HepG2 (cell line): ENCODE measurements around the gene PTPN14. TPM values are rescaled to one million over a fixed set of nuclear protein-coding genes. Genes with fewer than 3 reads are reported as not detected.

Experiments used
- ATAC-seq: fragments of 200-7000 bp; cut with Tn5 transposase; 3 replicates; pipeline ENCODE4 v1.9.1; 2020; ENCODE audit warnings: mild to moderate bottlenecking, moderate library complexity
- BruUV-seq: library from RNA; stranded (reverse); fragments of 400-500 nt; replicated peaks from 2 replicates; lab custom pipeline; 2021; lab: Mats Ljungman, UMichigan
- CTCF ChIA-PET: fragments of 300-600 bp; formaldehyde crosslinking; extraction: SDS; loops from one replicate; lab custom pipeline; 2021; ENCODE audit warnings: low total read pairs, inconsistent platforms, low intra/inter-chr PET ratio; lab: Yijun Ruan, JAX
- POLR2A ChIA-PET: fragments of 350-600 bp; sonication (Branson Sonifier 250); formaldehyde crosslinking; loops from one replicate; lab custom pipeline; 2020; ENCODE audit warnings: antibody characterized with exemption, inconsistent platforms; lab: Yijun Ruan, JAX
- DNase-seq: peaks from one replicate; pipeline ENCODE4 v3.0.0-alpha.2; 2015; ENCODE audit warnings: low spot score
- FAIRE-seq: peaks from 3 replicates; lab custom pipeline; 2011; peaks lifted over from hg19 to GRCh38; lab: Jason Lieb, UNC
- H2AFZ ChIP-seq: one replicate; pipeline ENCODE4 v1.6.1; 2011; ENCODE audit warnings: low read length, inconsistent platforms
- H3K27ac ChIP-seq: fragments of 300-600 bp; 3 replicates; pipeline ENCODE4 v1.8.0; 2011; ENCODE audit warnings: mixed run types, mild to moderate bottlenecking, mixed read lengths, low read length, inconsistent platforms; ENCODE audit not compliant: insufficient read depth; ENCODE audit errors: extremely low read length
- H3K27me3 ChIP-seq, 2 experiments: fragments of 200-600 bp in 1 of 2; 2 replicates in 1 of 2; 3 replicates in 1 of 2; pipeline versions ENCODE4 v1.6.0 to v1.8.0; 2011; ENCODE audit warnings: low read length in 2 of 2, mild to moderate bottlenecking in 2 of 2, moderate library complexity in 2 of 2, inconsistent platforms in 1 of 2; ENCODE audit not compliant: insufficient read depth in 2 of 2, control insufficient read depth in 1 of 2
- H3K36me3 ChIP-seq, 2 experiments: fragments of 200-600 bp in 1 of 2; replicated peaks in 1 of 2; 2 replicates in 1 of 2; 3 replicates in 1 of 2; pipeline versions ENCODE4 v1.5.1 to v1.8.0; 2011; ENCODE audit warnings: low read length in 2 of 2, inconsistent platforms in 1 of 2; ENCODE audit not compliant: insufficient read depth in 2 of 2, control insufficient read depth in 1 of 2
- H3K4me1 ChIP-seq: 2 replicates; pipeline ENCODE4 v1.5.1; 2012; ENCODE audit warnings: low read length, inconsistent platforms; ENCODE audit not compliant: insufficient read depth
- H3K4me2 ChIP-seq: 2 replicates; pipeline ENCODE4 v1.6.0; 2011; ENCODE audit warnings: low read depth, low read length, inconsistent platforms
- H3K4me3 ChIP-seq, 3 experiments: fragments of 200-600 bp in 1 of 3; sonication (generic), shearing (Covaris generic) in 1 of 3; replicated peaks in 1 of 3; 2 replicates each; pipeline ENCODE4 v1.5.1; 2011 to 2016; ENCODE audit warnings: low read length in 3 of 3, inconsistent platforms in 2 of 3, low read depth in 2 of 3, mild to moderate bottlenecking in 2 of 3, control low read depth in 1 of 3, mixed read lengths in 1 of 3; ENCODE audit not compliant: insufficient read depth in 1 of 3
- H3K79me2 ChIP-seq: one replicate; pipeline ENCODE4 v1.6.1; 2011; ENCODE audit warnings: low read length, inconsistent platforms; ENCODE audit not compliant: insufficient read depth
- H3K9ac ChIP-seq: 2 replicates; pipeline ENCODE4 v1.6.0; 2011; ENCODE audit warnings: mild to moderate bottlenecking, low read depth, low read length, inconsistent platforms; ENCODE audit not compliant: insufficient read depth
- H3K9me3 ChIP-seq: 2 replicates; pipeline ENCODE4 v1.5.1; 2012; ENCODE audit warnings: mild to moderate bottlenecking, low read length
- H4K20me1 ChIP-seq: 2 replicates; pipeline ENCODE4 v1.6.0; 2011; ENCODE audit warnings: inconsistent platforms, mild to moderate bottlenecking, low read length, moderate library complexity; ENCODE audit not compliant: insufficient read depth
- DBP ChIP-seq: sonication (generic); formaldehyde crosslinking; IDR thresholded peaks from 2 replicates; pipeline ENCODE4 v1.4.0; 2020; ENCODE audit warnings: missing genetic modification reagents; ENCODE audit errors: not compliant biosample characterization
- HOMEZ ChIP-seq: IDR thresholded peaks from 2 replicates; pipeline ENCODE4 v1.6.1; 2016; ENCODE audit warnings: low read depth
- MZF1 ChIP-seq: sonication (generic); formaldehyde crosslinking; IDR thresholded peaks from 2 replicates; pipeline ENCODE4 v1.8.1; 2023; ENCODE audit warnings: mild to moderate bottlenecking, missing genetic modification reagents, borderline replicate concordance
- NRL ChIP-seq: sonication (generic); formaldehyde crosslinking; IDR thresholded peaks from 2 replicates; pipeline ENCODE4 v1.5.0; 2020; ENCODE audit warnings: missing genetic modification reagents, mild to moderate bottlenecking, moderate library complexity, borderline replicate concordance
- PRPF4 ChIP-seq: fragments of 200-400 bp; formaldehyde crosslinking; IDR thresholded peaks from 2 replicates; pipeline ENCODE4 v1.6.1; 2016; ENCODE audit warnings: low read length, low read depth; ENCODE audit not compliant: poor library complexity, severe bottlenecking
- SAFB2 ChIP-seq: sonication (generic); formaldehyde crosslinking; IDR thresholded peaks from 2 replicates; pipeline ENCODE4 v1.5.1; 2020; ENCODE audit warnings: missing genetic modification reagents, low read depth, mild to moderate bottlenecking, borderline replicate concordance
- SP2 ChIP-seq: sonication (generic); formaldehyde crosslinking; IDR thresholded peaks from 2 replicates; pipeline ENCODE4 v1.5.1; 2020; ENCODE audit warnings: mild to moderate bottlenecking, missing genetic modification reagents
- TGIF2 ChIP-seq: IDR thresholded peaks from 2 replicates; pipeline ENCODE4 v1.6.1; 2016; ENCODE audit warnings: control low read depth, missing compliant biosample characterization
- TP53 ChIP-seq: sonication (generic); formaldehyde crosslinking; conservative IDR thresholded peaks from 2 replicates; pipeline ENCODE4 v1.4.0; 2020; ENCODE audit warnings: missing genetic modification reagents
- ZBTB21 ChIP-seq: sonication (generic); formaldehyde crosslinking; IDR thresholded peaks from 2 replicates; pipeline ENCODE4 v1.4.0; 2020; ENCODE audit warnings: missing genetic modification reagents
- ZFP36L2 ChIP-seq: sonication (generic); formaldehyde crosslinking; IDR thresholded peaks from 2 replicates; pipeline ENCODE4 v1.4.0; 2020; ENCODE audit warnings: missing genetic modification reagents
- ZNF280B ChIP-seq: sonication (generic); formaldehyde crosslinking; IDR thresholded peaks from 2 replicates; pipeline ENCODE4 v1.5.0; 2020; ENCODE audit warnings: missing genetic modification reagents, mild to moderate bottlenecking, borderline replicate concordance
- ZNF343 ChIP-seq: sonication (generic); formaldehyde crosslinking; IDR thresholded peaks from 2 replicates; pipeline ENCODE4 v1.4.0; 2020; ENCODE audit warnings: mild to moderate bottlenecking, missing genetic modification reagents
- ZNF597 ChIP-seq: sonication (generic); formaldehyde crosslinking; IDR thresholded peaks from 2 replicates; pipeline ENCODE4 v1.5.0; 2020; ENCODE audit warnings: missing genetic modification reagents
- ZNF598 ChIP-seq: sonication (generic); formaldehyde crosslinking; IDR thresholded peaks from 2 replicates; pipeline ENCODE4 v1.5.1; 2020; ENCODE audit warnings: mild to moderate bottlenecking, missing genetic modification reagents, borderline replicate concordance
- ZNF704 ChIP-seq: sonication (generic); formaldehyde crosslinking; IDR thresholded peaks from 2 replicates; pipeline ENCODE4 v1.8.1; 2023; ENCODE audit warnings: mild to moderate bottlenecking, inconsistent platforms, moderate library complexity, missing genetic modification reagents, borderline replicate concordance
- ZNF724P ChIP-seq: sonication (generic); formaldehyde crosslinking; IDR thresholded peaks from 2 replicates; pipeline ENCODE4 v1.8.0; 2022; ENCODE audit warnings: missing genetic modification reagents, borderline replicate concordance
- ZNF773 ChIP-seq: sonication (generic); formaldehyde crosslinking; IDR thresholded peaks from 2 replicates; pipeline ENCODE4 v1.4.0; 2020; ENCODE audit warnings: missing genetic modification reagents, borderline replicate concordance
- ZNF776 ChIP-seq: sonication (generic); formaldehyde crosslinking; IDR thresholded peaks from 2 replicates; pipeline ENCODE4 v1.4.0; 2020; ENCODE audit warnings: mild to moderate bottlenecking, missing genetic modification reagents
- WGBS: methylation state at CpG from one replicate; pipeline ENCODE4 v1.1.6; 2017; ENCODE audit warnings: low lambda C conversion rate; 5-methylcytosine and 5-hydroxymethylcytosine counted together
- in situ Hi-C: cut with HindIII; loops from 2 replicates; pipeline ENCODE4 v1.10.0; 2017; ENCODE audit warnings: low pct_unique_long_range_greater_than_20kb; ENCODE audit not compliant: extremely low pct_ligation_motif_present
- intact Hi-C: fragments of 100-400 bp; cut with micrococcal nuclease; formaldehyde crosslinking; loops from one replicate; pipeline ENCODE4 v1.10.0; 2022; ENCODE audit not compliant: unreplicated experiment
- polyA plus RNA-seq, 8 experiments: library from polyadenylated mRNA; depleted of rRNA in 3 of 8; stranded (reverse) in 7 of 8; unstranded in 1 of 8; fragments of >200 nt; fragmentation: Illumina TruSeq in 4 of 8; extraction: Trizol in 4 of 8; gene quantifications; 2 replicates each; pipeline versions ENCODE4 v1.2.1 to v1.2.3, GENCODE V29; 2011 to 2016; ENCODE audit warnings: low read depth in 4 of 8, missing spikeins in 1 of 8, mixed read lengths in 1 of 8; ENCODE audit not compliant: insufficient read depth in 1 of 8
- total RNA-seq, 5 experiments: library from RNA; depleted of rRNA; stranded (reverse); fragments of >200 nt; fragmentation: Illumina TruSeq; extraction: Trizol; gene quantifications; 2 replicates each; pipeline ENCODE4 v1.2.3, GENCODE V29; 2016; ENCODE audit warnings: low read depth in 1 of 5

Gene PTPN14
- total and polyA plus RNA-seq, 2 of the 13 experiments (the other 11 are each of a cell fraction or from before 2014, with no cell fraction given) = 3.9 to 4.7 TPM

GRCh38 chr1:214404571-214405213 lies 146.7 kb downstream of the PTPN14 start:
- FAIRE-seq = no peak
- H3K4me1 ChIP-seq = no peaks in the 10 kb centered on the region
- peaks cover 0 to 2% of the 10 kb centered on the region in 2 experiments; a peak in 2 of 5 replicates for H3K36me3 ChIP-seq
- no peaks in the 10 kb centered on the region for H3K79me2 ChIP-seq
- no peaks in the 10 kb centered on the region for H3K9me3 ChIP-seq
- H3K4me2 ChIP-seq = no peak overlapping the region
- peak; percentile 2 for DNase-seq
- ChIA-PET CTCF (no interaction called here), POLR2A (no interaction called here)
- intact Hi-C loops (no loop called here), in situ Hi-C loops (no loop called here)
- H3K9ac ChIP-seq = no peak overlapping the region
- BruUV-seq = no TSS peak
- no peak overlapping the region for H2AFZ ChIP-seq
- H3K27me3 ChIP-seq = no peaks in the 10 kb centered on the region
- no peak for ATAC-seq
- no peak overlapping the region for H3K27ac ChIP-seq
- H3K4me3 ChIP-seq = no peak overlapping the region
- 92% methylated on average over 8 of the region's 9 CpGs for WGBS
- no peaks in the 10 kb centered on the region for H4K20me1 ChIP-seq
- no peak for TF ChIP-seq ZNF776 (CRISPR knock-in tag)
- TF ChIP-seq ZNF597 (CRISPR knock-in tag) = no peak
- no peak for TF ChIP-seq SP2 (CRISPR knock-in tag)
- no peak for TF ChIP-seq SAFB2
- no peak for TF ChIP-seq ZNF598
- TF ChIP-seq PRPF4 = no peak
- TF ChIP-seq ZNF773 (CRISPR knock-in tag) = no peak
- no peak for TF ChIP-seq ZFP36L2
- no peak for TF ChIP-seq NRL
- TF ChIP-seq TGIF2 (CRISPR knock-in tag) = no peak
- no peak for TF ChIP-seq ZBTB21 (CRISPR knock-in tag)
- TF ChIP-seq ZNF724P (CRISPR knock-in tag) = no peak
- TF ChIP-seq ZNF343 (CRISPR knock-in tag) = no peak
- no peak for TF ChIP-seq DBP (CRISPR knock-in tag)
- no peak for TF ChIP-seq HOMEZ (CRISPR knock-in tag)
- no peak for TF ChIP-seq TP53 (CRISPR knock-in tag)
- TF ChIP-seq ZNF704 (CRISPR knock-in tag) = no peak
- no peak for TF ChIP-seq MZF1 (CRISPR knock-in tag)
- TF ChIP-seq ZNF280B (CRISPR knock-in tag) = no peak
